ENCODE measurements around the gene PODXL.
"Not testable (repeated sequence)": the region's sequence is repeated elsewhere in the genome, so short reads cannot be mapped to it uniquely, and the experiment has no call there.

GRCh38 chr7:131505037-131505620 lies 51.3 kb downstream of the PODXL start:
- not testable (repeated sequence) for TF ChIP-seq CTCF (IDR thresholded peaks at IDR 0.05); KDM1A (IDR thresholded peaks at IDR 0.05; ENCODE audit: low read depth); CEBPB (IDR thresholded peaks at IDR 0.05); E2F6 (IDR thresholded peaks at IDR 0.05; ENCODE audit: borderline replicate concordance, low read depth)

All from A549 (cell line).